ENCODE data around the gene ACOT11.

Gene ACOT11

DNA sequence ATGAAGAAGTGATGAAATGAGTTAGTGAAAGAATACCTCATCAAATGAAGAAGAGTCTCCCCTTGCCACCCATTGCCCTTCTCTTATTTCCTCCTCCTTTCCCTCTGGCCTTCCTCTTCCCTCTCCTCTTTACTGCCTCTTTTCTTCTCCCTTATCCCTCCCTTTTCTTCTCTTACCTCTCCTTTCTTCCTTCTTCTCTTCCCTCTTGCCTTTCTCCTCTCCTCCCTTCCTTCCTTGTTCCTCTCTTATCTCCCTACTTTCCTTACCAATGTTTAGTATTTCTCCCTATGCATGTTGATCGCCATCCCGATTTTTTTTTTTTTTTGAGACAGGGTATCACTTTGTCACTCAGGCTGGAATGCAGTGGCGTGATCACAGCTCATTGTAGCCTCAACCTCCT, 102.4 kb downstream of the ACOT11 start:
- no peak for DNase-seq

DNA sequence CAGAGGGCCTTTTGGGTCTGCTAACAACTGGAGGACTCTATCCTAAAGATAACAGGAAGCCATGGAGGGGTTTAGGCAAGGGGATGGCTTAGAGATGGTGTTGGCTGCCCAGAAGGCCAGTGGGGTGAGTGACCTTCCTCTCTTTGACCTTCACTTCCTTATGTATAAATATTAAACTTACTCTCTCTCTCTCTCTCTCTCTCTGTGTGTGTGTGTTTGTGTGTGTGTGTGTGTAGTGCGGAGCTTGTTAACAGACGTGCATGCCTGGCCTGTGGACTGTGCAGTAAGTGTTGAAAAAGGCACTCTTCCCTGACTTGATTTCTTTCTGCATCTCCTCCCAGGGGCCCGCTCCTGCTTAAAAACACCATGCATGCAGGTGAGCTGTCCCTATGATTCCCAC, 103.6 kb downstream of the ACOT11 start:
- DNase-seq: no peak

DNA sequence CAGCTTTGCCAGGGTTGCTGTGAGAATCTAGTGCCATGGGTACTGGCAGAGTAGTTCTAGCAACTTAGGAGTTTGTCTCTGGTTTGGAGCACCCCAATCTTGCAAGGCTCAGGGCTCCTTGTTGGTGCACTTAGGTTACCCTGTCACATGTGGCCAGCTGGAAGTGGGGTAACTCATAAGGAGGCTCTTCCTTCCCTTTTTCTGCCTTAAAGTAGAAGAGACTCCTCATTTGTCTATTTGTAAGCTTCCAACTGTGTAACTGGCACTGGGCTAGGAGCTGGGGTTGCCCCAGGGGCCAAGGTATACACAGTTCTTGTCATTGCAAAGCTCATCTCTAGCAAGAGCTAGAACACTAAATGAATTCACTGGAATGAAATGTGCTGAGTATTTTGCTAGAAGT, 104.1 kb downstream of the ACOT11 start:
- DNase-seq: no peak

DNA sequence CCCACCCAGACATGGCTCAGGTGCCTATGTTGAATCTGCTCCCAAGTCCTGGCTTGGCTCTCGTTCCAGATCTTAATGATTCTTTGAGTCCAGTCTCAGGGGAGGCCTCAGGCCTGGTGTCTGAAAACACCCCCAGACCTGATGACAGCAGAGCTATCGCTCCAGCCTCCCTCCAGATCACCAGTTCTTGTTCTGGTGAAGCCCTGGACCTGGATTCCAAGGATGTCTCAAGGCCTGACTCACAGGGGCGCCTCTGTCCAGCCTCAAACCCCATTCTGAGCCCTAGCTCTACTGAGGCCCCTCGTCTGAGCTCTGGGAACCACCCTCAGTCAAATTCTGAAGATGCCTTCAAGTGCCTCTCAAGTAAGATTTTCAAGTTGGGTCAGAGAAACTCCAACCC, 105.0 kb downstream of the ACOT11 start:
- no peak for DNase-seq

DNA sequence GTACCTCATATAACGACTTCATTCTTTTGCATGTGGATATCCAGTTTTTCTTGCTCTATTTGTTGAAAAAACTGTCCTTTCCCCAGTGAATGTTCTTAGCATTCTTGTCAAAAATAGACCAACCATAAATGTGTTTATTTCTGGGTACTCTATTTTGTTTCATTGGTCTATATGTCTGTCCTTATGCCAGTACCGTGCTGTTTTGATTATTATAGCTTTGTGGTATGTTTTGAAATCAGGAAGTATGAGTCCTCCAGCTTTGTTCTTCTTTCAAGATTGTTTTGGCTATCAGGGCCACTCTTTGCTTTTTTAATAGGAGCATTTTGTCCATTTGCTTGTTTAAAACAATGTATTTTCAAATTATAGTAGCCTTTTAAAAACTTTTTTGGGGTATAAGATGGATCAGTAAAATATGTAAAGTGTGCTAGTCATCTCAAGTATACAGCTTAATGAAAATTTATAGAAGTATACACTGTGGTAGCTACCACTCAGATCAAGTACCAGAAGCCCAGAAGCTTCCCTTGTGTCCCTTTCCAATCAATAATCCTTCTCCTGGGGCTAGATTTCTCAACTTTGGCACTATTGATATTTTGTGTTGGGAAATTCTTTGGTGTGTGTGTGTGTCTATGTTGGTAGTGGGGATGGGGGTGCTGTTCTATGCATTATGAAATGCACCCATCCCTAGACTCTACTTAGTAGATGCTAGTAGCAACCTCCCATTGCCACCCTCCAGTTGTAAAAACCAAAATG, 110.3 kb downstream of the ACOT11 start:
- DNase-seq: no peak
